ENCODE results near the gene SLC35F5.
"Not testable (repeated sequence)": the region's sequence is repeated elsewhere in the genome, so short reads cannot be mapped to it uniquely, and the experiment has no call there.

SLC35F5 gene

GRCh38 chr2:113760400-113760799 lies 4.0 kb upstream of the SLC35F5 start:
- no peak for DNase-seq
- intact Hi-C loops (cut with DNase I), result no loop called here

GRCh38 chr2:113757138-113757657 lies 756 bp upstream of the SLC35F5 start:
- intact Hi-C loops (cut with DNase I), result loop anchor here (2.0 kb wide), 1 partner anchor 132 kb away; no protein-coding TSS in a partner anchor

DNA sequence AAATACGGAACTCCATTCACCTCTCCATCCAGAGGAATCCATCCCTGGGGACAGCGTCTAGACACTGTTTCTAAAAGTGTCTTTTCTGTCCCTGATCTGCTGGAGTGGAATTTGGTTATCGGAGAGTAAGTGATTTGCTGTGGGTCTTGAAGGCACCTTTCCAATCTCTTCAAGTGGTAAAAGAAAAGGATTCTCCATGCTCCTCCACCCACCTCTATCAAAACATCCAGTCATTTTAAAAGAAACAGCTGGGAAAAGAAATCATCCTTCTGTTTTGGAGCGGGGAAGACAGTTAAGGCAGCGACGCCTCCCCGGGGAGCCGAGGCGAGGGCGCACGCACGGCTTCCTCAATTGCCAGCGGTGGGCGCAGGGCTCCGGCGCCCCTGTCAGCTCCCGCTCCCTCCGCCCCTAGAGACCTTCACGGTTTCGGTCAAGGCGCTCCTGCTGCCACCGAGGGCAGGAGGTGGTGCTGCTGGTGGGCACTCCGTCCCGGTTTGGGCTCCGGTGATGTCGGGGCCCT lies 547 bp downstream of the SLC35F5 start:
- intact Hi-C loops (cut with DNase I), result loop anchor here (2.0 kb wide), 1 partner anchor 133 kb away; no protein-coding TSS in a partner anchor
- peak in 2 of 10 donors; percentile 26 to 28 for DNase-seq

More at GRCh38 chr2:113757138-113757657, 756 bp upstream of the SLC35F5 start:
- peak in 1 of 10 donors; percentile 3 for DNase-seq

GRCh38 chr2:113755035-113755834 lies 1.2 kb downstream of the SLC35F5 start:
- DNase-seq, result no peak
- intact Hi-C loops (cut with DNase I), result no loop called here

DNA sequence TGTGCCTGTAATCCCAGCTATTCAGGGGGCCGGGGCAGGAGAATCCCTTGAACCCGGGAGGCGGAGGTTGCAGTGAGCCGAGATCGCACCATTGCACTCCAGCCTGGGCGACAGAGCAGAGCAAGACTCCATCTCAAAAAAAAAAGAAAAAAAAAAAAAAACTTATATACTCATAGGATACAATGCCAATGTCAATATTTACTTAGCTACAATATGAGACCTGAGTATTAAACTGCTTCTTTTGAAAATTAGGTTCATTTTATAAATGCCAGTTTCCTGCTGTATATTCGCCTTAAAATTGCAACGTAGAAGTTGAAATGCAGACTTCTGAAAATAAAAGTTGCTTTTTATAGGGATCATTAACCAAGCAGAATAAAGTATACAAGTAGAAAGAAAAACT lies 2.3 kb downstream of the SLC35F5 start:
- intact Hi-C loops (cut with DNase I), result no loop called here
- DNase-seq, result no peak

DNA sequence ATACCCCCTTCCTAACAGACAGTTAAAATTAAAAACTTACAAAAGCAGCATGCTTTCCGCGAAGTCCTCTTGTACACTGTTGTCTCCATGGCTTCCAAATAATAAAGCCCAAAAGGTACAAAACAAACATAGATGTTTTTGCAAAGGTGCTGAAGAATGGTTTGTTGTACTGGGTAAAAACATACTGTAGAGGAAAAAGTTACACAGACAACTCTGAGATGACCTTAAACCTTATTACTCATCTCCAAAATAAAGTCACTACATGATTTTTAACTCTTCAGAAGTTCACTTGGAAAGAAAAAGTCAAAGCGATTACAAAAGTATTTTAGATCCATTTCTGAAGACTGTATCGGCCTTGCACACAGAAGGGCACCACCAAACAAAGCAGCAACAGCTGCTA lies 6.1 kb downstream of the SLC35F5 start:
- no peak for DNase-seq
- intact Hi-C loops (cut with DNase I), result no loop called here

DNA sequence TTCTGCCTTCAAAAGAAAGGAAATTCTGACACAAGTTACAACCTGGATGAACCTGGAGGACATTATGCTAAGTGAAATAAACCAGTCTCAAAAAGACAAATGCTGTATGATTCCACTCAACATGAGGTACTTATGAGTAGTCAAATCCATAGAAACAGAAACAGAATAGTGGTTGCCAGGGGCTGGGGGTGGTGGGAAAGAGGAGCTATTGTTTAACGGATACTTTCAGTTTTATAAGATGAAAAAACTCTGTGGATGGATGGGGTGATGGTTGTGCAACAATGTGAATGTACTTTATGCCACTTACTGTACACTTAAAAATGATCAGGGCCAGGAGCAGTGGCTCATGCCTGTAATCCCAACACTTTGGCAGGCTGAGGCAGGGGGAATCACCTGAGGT lies 15.4 kb downstream of the SLC35F5 start:
- intact Hi-C loops (cut with DNase I), result no loop called here
- DNase-seq, result no peak

- intact Hi-C loops (cut with DNase I), result no loop called here
- DNase-seq, result no peak
Measured at GRCh38 chr2:113739849-113740248, 16.6 kb downstream of the SLC35F5 start.

DNA sequence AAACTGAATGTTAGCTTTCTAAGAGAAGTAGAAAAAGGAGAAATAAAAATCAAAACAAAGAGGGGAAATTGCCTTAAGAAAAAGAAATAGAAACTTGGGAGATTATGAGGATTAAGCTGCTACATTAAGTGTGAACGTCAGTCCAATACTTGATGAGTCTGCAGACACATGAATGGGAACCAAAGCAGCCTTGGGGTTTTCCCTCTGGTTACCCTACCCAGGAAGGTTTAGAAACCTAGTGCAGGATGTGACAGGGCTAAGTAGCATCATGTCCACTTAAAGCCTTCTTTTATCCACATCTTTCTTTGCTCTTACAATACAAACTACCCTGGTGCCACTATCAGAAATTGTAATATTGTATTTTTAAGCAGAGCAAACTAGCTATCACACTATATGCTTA lies 22.3 kb downstream of the SLC35F5 start:
- intact Hi-C loops (cut with DNase I), result no loop called here
- DNase-seq, result no peak

- DNase-seq, result no peak
- intact Hi-C loops (cut with DNase I), result no loop called here
Measured at GRCh38 chr2:113724010-113724409, 32.4 kb downstream of the SLC35F5 start.

DNA sequence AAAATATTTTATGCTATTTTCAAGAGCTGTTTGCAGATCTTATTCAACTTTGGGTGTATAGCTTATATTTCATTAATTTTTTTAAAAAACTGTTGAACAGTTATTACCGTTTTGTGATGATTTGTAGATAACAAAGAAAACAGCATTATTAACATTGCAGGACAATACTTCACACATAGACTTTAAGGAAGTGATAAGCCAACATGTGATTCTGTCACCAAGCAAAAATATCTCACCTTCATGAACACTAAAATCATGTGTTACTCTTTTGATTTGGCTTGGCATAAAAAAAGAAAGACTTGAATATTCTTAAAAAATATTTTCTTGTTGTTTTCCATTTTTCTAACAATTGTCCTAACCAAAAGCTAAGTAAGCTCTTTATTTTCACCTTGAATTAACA lies 33.0 kb downstream of the SLC35F5 start:
- no peak for DNase-seq
- intact Hi-C loops (cut with DNase I), result no loop called here

GRCh38 chr2:113720167-113720566 lies 36.3 kb downstream of the SLC35F5 start:
- DNase-seq, result no peak
- intact Hi-C loops (cut with DNase I), result no loop called here

GRCh38 chr2:113716291-113716690 lies 40.2 kb downstream of the SLC35F5 start:
- intact Hi-C loops (cut with DNase I), result no loop called here
- no peak for DNase-seq

DNA sequence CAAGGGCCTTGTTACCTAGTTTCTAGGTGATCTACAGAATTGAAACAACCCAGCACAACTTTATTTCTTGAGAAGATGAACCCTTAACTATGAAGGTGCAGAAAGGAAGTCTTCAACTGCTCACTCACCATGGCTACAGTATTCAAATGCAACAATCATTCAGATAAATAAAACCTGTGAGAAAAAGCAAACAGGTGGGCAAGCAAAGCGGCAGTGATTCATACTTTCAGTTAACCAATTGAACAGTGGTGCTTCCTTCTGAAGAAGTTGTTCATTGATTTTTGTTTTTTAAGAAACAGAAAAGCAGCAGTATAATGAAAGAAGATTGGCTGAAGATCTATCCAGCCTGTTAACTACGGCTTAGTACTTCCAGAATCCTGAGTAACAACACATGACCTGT lies 43.5 kb downstream of the SLC35F5 start:
- intact Hi-C loops (cut with DNase I), result no loop called here
- DNase-seq, result no peak

DNA sequence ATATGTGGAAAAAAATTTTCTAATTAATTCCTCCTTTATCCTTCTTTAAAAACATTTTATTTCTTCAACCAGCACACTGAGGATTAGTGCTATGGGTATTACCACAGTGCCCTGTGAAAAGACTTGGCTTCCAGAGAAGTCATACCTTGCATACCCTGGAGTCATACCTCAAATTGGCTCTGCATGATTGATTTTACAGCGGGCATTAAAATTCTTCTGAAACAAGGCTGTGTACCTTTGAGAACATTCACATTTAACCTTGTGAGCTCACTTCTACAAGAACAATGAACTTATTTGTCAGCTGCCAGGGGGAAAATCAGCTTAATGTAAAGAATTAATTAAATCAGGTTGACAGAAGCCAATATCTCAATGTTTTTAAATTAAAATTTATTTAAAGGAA lies 44.6 kb downstream of the SLC35F5 start:
- no peak for DNase-seq
- intact Hi-C loops (cut with DNase I), result no loop called here

- intact Hi-C loops (cut with DNase I), result no loop called here
- DNase-seq, result no peak
Measured at GRCh38 chr2:113709022-113709421, 47.4 kb downstream of the SLC35F5 start.

- no peak for DNase-seq
- intact Hi-C loops (cut with DNase I), result no loop called here
Measured at GRCh38 chr2:113707106-113707505, 49.3 kb downstream of the SLC35F5 start.

DNA sequence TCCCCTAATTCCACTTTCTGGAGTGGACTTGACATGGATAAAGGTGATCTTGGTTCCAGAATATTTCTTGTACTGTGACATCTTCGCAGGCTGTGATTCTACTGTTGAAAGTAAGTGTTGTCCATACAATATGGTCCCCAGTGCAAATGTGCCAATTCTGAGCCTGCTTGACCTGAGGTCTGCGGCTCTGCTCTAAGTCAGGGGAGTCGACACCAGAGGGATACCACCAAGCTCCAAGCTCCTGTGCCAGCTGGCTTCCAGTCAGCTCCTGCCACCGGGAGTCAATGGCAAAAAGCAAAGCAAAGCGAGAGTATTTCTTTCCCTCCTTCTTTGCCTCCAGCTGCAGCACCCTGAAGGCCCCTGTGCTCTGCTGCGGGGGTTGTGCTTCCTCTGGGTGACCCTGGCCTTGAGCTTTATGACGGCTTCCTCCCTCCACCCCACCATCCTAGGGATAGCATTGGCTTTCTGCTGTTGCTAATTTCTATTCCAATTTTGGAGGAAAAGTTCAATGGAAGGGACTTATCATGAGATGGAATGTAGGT lies 50.4 kb downstream of the SLC35F5 start:
- DNase-seq, result no peak
- intact Hi-C loops (cut with DNase I), result no loop called here

GRCh38 chr2:113704300-113704993 lies 52.0 kb downstream of the SLC35F5 start:
- intact Hi-C loops (cut with DNase I), result not testable (repeated sequence)
- peak in 1 of 10 donors; percentile 70 for DNase-seq

DNA sequence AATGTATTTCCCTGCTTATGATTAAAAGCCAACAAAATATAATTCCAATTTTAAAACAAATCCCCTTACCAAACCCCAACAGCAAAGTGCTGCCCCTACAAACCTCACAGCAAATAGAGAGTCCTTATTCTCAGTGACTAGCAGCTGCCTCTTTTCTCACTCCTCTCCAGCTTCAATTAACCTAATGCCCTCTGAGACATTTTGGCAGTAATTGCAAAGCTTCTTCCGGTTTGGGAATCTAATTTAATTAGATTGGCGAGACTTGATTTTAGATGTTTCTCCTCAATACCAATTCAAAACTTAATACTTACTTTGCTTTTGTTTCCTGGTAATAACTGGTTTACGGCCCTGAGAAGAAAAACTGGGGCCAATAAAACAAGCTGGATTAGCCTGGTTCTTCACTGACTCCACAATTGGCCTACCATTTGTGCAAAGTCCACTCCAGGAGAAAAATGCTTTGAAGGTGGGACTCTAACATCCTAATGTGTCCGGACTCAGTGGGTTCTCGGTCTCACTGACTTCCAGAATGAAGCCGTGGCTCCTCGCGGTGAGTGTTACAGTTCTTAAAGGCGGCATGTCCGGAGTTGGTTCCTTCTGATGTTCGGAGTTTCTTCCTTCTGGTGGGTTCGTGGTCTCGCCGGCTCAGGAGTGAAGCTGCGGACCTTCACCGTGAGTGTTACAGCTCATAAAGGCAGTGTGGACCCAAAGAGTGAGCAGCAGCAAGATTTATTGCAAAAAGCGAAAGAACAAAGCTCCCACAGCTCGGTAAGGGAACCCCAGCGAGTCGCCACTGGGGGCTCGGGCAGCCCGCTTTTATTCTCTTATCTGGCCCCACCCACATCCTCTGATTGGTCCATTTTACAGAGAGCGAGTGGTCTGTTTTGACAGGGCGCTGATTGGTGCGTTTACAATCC lies 52.8 kb downstream of the SLC35F5 start:
- no peak for DNase-seq
- intact Hi-C loops (cut with DNase I), result no loop called here

Data from posterior cingulate gyrus (tissue), 11 donors.